ENCODE results near the gene GHRH.

DNA sequence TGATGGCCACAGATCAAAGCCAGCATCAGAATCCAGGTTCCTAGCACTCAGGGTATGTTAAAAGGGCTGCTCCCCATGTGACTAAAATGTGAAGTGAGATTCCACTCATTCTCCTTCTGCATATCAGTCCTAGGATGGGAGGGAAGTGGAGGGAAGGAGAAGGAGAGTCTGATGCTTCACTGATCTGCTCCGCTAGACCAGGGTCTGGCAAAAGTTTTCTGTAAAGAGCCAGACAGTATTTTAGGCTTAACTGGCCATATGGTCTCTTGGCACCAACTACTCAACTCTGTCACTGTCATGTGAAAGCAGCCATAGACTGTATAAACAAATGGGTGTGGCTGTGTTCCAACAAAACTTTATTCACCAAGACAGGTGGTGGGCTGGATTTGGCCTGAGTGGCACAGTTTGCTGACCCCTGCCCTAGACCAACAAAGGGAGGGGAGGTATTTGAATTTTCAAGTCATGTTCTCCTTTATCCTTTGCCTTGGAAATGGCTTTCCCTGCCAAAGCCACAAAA is 22.6 kb downstream of the GHRH start:
- TF ChIP-seq, protein P1, sequence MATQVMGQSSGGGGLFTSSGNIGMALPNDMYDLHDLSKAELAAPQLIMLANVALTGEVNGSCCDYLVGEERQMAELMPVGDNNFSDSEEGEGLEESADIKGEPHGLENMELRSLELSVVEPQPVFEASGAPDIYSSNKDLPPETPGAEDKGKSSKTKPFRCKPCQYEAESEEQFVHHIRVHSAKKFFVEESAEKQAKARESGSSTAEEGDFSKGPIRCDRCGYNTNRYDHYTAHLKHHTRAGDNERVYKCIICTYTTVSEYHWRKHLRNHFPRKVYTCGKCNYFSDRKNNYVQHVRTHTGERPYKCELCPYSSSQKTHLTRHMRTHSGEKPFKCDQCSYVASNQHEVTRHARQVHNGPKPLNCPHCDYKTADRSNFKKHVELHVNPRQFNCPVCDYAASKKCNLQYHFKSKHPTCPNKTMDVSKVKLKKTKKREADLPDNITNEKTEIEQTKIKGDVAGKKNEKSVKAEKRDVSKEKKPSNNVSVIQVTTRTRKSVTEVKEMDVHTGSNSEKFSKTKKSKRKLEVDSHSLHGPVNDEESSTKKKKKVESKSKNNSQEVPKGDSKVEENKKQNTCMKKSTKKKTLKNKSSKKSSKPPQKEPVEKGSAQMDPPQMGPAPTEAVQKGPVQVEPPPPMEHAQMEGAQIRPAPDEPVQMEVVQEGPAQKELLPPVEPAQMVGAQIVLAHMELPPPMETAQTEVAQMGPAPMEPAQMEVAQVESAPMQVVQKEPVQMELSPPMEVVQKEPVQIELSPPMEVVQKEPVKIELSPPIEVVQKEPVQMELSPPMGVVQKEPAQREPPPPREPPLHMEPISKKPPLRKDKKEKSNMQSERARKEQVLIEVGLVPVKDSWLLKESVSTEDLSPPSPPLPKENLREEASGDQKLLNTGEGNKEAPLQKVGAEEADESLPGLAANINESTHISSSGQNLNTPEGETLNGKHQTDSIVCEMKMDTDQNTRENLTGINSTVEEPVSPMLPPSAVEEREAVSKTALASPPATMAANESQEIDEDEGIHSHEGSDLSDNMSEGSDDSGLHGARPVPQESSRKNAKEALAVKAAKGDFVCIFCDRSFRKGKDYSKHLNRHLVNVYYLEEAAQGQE (IDR thresholded peaks at IDR 0.05; ENCODE audit: insufficient read depth in 1 of 2, low read depth in 2 of 2, low read length in 1 of 2): no peak
- TF ChIP-seq, protein P2, sequence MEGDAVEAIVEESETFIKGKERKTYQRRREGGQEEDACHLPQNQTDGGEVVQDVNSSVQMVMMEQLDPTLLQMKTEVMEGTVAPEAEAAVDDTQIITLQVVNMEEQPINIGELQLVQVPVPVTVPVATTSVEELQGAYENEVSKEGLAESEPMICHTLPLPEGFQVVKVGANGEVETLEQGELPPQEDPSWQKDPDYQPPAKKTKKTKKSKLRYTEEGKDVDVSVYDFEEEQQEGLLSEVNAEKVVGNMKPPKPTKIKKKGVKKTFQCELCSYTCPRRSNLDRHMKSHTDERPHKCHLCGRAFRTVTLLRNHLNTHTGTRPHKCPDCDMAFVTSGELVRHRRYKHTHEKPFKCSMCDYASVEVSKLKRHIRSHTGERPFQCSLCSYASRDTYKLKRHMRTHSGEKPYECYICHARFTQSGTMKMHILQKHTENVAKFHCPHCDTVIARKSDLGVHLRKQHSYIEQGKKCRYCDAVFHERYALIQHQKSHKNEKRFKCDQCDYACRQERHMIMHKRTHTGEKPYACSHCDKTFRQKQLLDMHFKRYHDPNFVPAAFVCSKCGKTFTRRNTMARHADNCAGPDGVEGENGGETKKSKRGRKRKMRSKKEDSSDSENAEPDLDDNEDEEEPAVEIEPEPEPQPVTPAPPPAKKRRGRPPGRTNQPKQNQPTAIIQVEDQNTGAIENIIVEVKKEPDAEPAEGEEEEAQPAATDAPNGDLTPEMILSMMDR (IDR thresholded peaks at IDR 0.05): no peak
- no peak for TF ChIP-seq SIN3A (IDR thresholded peaks at IDR 0.05; ENCODE audit: borderline replicate concordance, insufficient read depth, low read depth, low read length)
- TF ChIP-seq TCF7L2 (IDR thresholded peaks at IDR 0.05; ENCODE audit: low read depth, low read length): no peak
- no peak for TF ChIP-seq POLR2AphosphoS5 (IDR thresholded peaks at IDR 0.05; ENCODE audit: low read depth, low read length)
